Fibroblast of gingiva (primary cell): ENCODE data around the gene SORCS2.

Source experiments
- DNase-seq: peaks from one replicate; pipeline ENCODE4 v3.0.0-alpha.2; 2011; ENCODE audit warnings: low read depth

The SORCS2 gene

GRCh38 chr4:7714176-7714575 lies 521.8 kb downstream of the SORCS2 start:
- no peak for DNase-seq

GRCh38 chr4:7714738-7715137 lies 522.4 kb downstream of the SORCS2 start:
- no peak for DNase-seq

GRCh38 chr4:7715271-7716009 lies 523.1 kb downstream of the SORCS2 start:
- no peak for DNase-seq

GRCh38 chr4:7716010-7716721 lies 523.8 kb downstream of the SORCS2 start:
- no peak for DNase-seq

GRCh38 chr4:7717161-7717560 lies 524.8 kb downstream of the SORCS2 start:
- DNase-seq = no peak

- DNase-seq = no peak
Observed at GRCh38 chr4:7717946-7718490, 525.7 kb downstream of the SORCS2 start.

- DNase-seq = no peak
Observed at GRCh38 chr4:7719354-7720174, 527.2 kb downstream of the SORCS2 start.

- DNase-seq = no peak
Observed at GRCh38 chr4:7721984-7722551, 529.7 kb downstream of the SORCS2 start.

GRCh38 chr4:7722766-7723387 lies 530.5 kb downstream of the SORCS2 start:
- DNase-seq = no peak

- DNase-seq = no peak
Observed at GRCh38 chr4:7723625-7724024, 531.3 kb downstream of the SORCS2 start.

GRCh38 chr4:7725951-7726350 lies 533.6 kb downstream of the SORCS2 start:
- DNase-seq = no peak

- DNase-seq = no peak
Observed at GRCh38 chr4:7726665-7727413, 534.5 kb downstream of the SORCS2 start.

- no peak for DNase-seq
Observed at GRCh38 chr4:7727749-7728148, 535.4 kb downstream of the SORCS2 start.

GRCh38 chr4:7731437-7731836 lies 539.1 kb downstream of the SORCS2 start:
- DNase-seq = no peak

- no peak for DNase-seq
Observed at GRCh38 chr4:7732263-7732662, 539.9 kb downstream of the SORCS2 start.

- no peak for DNase-seq
Observed at GRCh38 chr4:7733201-7733600, 540.9 kb downstream of the SORCS2 start.

- DNase-seq = no peak
Observed at GRCh38 chr4:7733801-7734650, 541.7 kb downstream of the SORCS2 start.

- DNase-seq = no peak
Observed at GRCh38 chr4:7734651-7735260, 542.4 kb downstream of the SORCS2 start.

GRCh38 chr4:7735395-7735794 lies 543.1 kb downstream of the SORCS2 start:
- no peak for DNase-seq

GRCh38 chr4:7735961-7736360 lies 543.6 kb downstream of the SORCS2 start:
- no peak for DNase-seq
